Measurements from ENCODE around the gene SPRY4. TPM values are rescaled to one million over a fixed set of nuclear protein-coding genes. Genes with fewer than 3 reads are reported as not detected.

SPRY4 gene, protein sequence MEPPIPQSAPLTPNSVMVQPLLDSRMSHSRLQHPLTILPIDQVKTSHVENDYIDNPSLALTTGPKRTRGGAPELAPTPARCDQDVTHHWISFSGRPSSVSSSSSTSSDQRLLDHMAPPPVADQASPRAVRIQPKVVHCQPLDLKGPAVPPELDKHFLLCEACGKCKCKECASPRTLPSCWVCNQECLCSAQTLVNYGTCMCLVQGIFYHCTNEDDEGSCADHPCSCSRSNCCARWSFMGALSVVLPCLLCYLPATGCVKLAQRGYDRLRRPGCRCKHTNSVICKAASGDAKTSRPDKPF
- polyA plus RNA-seq (2013, experiment 1 of 2) = 98.3 TPM
- polyA plus RNA-seq (2013, experiment 2 of 2) = 95.2 TPM

DNA sequence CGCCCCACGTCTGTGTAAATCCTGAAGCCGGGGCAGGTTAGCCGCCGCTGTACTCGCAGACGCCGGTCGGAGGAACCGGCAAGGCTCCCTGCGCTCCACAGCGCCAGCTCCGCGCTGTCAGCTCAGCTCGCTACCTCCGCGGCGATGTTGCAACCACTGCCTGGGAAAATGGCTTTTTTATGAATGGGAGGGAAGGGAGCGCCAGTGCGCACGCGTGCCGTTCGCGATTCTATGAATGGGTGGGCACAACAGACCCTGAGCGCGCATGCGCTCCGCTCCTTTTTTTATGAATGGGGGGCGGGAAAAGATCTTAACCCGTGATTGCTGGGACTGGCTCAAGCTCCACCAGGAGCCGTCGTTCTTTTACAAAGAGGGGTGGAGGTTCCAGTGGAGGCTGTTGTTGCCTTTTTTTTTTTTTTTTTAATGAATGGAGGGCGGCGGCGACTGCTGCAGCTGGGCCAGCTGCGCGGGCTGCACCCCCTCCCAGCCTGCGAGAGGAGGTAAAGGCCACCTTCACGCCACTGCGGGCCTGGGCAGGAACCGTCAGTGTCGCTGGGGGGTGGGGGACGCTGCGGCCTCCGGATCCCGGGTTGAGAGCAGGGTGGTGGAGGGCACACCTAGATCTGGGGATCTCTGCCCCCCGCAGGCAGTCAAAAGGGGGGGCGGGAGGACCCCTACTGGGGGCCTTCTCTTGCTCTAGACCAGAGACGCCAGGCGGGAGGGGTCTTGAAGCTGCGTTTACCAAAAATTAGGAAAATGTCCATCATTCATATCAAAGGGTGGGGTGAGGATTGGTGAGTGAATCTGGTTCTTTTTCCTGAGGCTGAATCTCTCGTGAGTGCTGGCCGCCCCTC is at the start of gene SPRY4:
SPRY4 (minus strand) TSS at position 151 of the 854 bp plus-strand sequence. CDS start 9,913 bp downstream, outside the sequence.
- DNase-seq = peak; percentile 99
- Histone ChIP-seq H3K18ac (ENCODE audit: low read depth in 1 of 2, low read length in 2 of 2) (peak within 1 kb of the TSS; percentile 99 to 100), H3K79me1 (replicated peaks; ENCODE audit: low read length, poor library complexity, severe bottlenecking) (peaks cover 9% of the 10 kb centered on the region), H3K27ac (ENCODE audit: low read length, poor library complexity, severe bottlenecking) (peak within 1 kb of the TSS; percentile 99), H2AK5ac (ENCODE audit: low read length, severe bottlenecking) (no peak within 1 kb of the TSS), H3K9me3 (ENCODE audit: control insufficient read depth, low read length) (no peaks in the 10 kb centered on the region), H3K23ac (ENCODE audit: low read length in 2 of 2) (peak within 1 kb of the TSS; percentile 83 to 87), H3K36me3 (ENCODE audit: control insufficient read depth in 1 of 2, insufficient read depth in 2 of 2, low read depth in 1 of 2, low read length in 2 of 2) (no peaks in the 10 kb centered on the region), H3K14ac (ENCODE audit: low read length in 2 of 2) (peak within 1 kb of the TSS; percentile 92 to 99), H2BK120ac (ENCODE audit: low read depth, low read length) (peak within 1 kb of the TSS; percentile 98), H4K8ac (ENCODE audit: low read length) (peak within 1 kb of the TSS; percentile 98), H3K4me3 (ENCODE audit: insufficient read depth in 1 of 2, low read depth in 1 of 2, low read length in 2 of 2) (peak within 1 kb of the TSS; percentile 87 to 97), H3K9ac (ENCODE audit: low read length) (peak within 1 kb of the TSS; percentile 97), H3K27me3 (ENCODE audit: control insufficient read depth in 1 of 2, insufficient read depth in 1 of 2, low read length in 2 of 2) (no peaks in the 10 kb centered on the region), H2AFZ (ENCODE audit: low read depth, low read length) (no peak within 1 kb of the TSS), H2BK15ac (ENCODE audit: low read depth, poor library complexity, severe bottlenecking) (peak within 1 kb of the TSS; percentile 96), H3K4me2 (ENCODE audit: low read length, poor library complexity, severe bottlenecking) (peak within 1 kb of the TSS; percentile 85), H3K4me1 (ENCODE audit: control insufficient read depth, insufficient read depth, low read depth, low read length) (peaks cover 24% of the 10 kb centered on the region), H3K4ac (ENCODE audit: low read depth in 1 of 2, low read length in 2 of 2) (peak within 1 kb of the TSS; percentile 94 to 100), H2BK12ac (ENCODE audit: low read length in 2 of 2) (peak within 1 kb of the TSS; percentile 69 to 87), H2BK5ac (ENCODE audit: low read depth, low read length, poor library complexity, severe bottlenecking) (peak within 1 kb of the TSS; percentile 95), H4K91ac (ENCODE audit: low read length) (peak within 1 kb of the TSS; percentile 100)
- under 1% methylated on average over 51 of the region's 54 CpGs for WGBS

DNA sequence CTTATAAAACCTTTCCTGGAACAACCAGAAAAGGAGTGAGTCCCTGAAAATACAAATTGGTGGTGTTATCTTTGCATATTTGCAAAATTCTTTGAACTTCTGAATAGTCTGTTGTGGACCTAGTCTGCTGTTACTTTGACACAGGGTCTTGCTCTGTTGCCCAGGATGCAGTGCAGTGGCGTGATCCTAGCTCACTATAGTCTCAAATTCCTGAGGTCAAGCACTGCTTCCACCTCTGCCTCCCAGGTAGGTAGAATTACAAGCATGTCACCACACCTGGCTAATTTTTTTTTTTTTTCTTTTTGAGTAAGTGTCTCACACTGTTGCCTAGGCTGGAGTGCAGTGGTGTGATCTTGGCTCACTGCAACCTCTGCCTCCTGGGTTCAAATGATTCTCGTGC is 43.7 kb upstream of the SPRY4 start:
- Histone ChIP-seq H3K18ac (ENCODE audit: low read depth in 1 of 2, low read length in 2 of 2) (no peak overlapping the region), H3K4me3 (ENCODE audit: insufficient read depth in 1 of 2, low read depth in 1 of 2, low read length in 2 of 2) (no peak overlapping the region), H2AK5ac (ENCODE audit: low read length, severe bottlenecking) (no peak overlapping the region), H2BK120ac (ENCODE audit: low read depth, low read length) (no peak overlapping the region), H2AFZ (ENCODE audit: low read depth, low read length) (no peak overlapping the region), H3K9ac (ENCODE audit: low read length) (no peak overlapping the region), H2BK12ac (ENCODE audit: low read length in 2 of 2) (peak overlapping the region in 1 of 2 experiments; percentile 23), H3K9me3 (ENCODE audit: control insufficient read depth, low read length) (no peaks in the 10 kb centered on the region), H3K36me3 (ENCODE audit: control insufficient read depth in 1 of 2, insufficient read depth in 2 of 2, low read depth in 1 of 2, low read length in 2 of 2) (peaks cover 0 to 9% of the 10 kb centered on the region in 2 experiments), H3K27me3 (ENCODE audit: control insufficient read depth in 1 of 2, insufficient read depth in 1 of 2, low read length in 2 of 2) (no peaks in the 10 kb centered on the region), H3K4ac (ENCODE audit: low read depth in 1 of 2, low read length in 2 of 2) (no peak overlapping the region), H3K79me1 (replicated peaks; ENCODE audit: low read length, poor library complexity, severe bottlenecking) (peaks cover 3% of the 10 kb centered on the region), H2BK5ac (ENCODE audit: low read depth, low read length, poor library complexity, severe bottlenecking) (no peak overlapping the region), H3K23ac (ENCODE audit: low read length in 2 of 2) (no peak overlapping the region), H3K14ac (ENCODE audit: low read length in 2 of 2) (no peak overlapping the region), H2BK15ac (ENCODE audit: low read depth, poor library complexity, severe bottlenecking) (no peak overlapping the region), H4K8ac (ENCODE audit: low read length) (no peak overlapping the region), H3K4me1 (ENCODE audit: control insufficient read depth, insufficient read depth, low read depth, low read length) (peaks cover 5% of the 10 kb centered on the region), H3K4me2 (ENCODE audit: low read length, poor library complexity, severe bottlenecking) (no peak overlapping the region), H3K27ac (ENCODE audit: low read length, poor library complexity, severe bottlenecking) (no peak overlapping the region), H4K91ac (ENCODE audit: low read length) (no peak overlapping the region)
- DNase-seq = no peak
- 100% methylated on average over 2 of the region's 2 CpGs for WGBS

DNA sequence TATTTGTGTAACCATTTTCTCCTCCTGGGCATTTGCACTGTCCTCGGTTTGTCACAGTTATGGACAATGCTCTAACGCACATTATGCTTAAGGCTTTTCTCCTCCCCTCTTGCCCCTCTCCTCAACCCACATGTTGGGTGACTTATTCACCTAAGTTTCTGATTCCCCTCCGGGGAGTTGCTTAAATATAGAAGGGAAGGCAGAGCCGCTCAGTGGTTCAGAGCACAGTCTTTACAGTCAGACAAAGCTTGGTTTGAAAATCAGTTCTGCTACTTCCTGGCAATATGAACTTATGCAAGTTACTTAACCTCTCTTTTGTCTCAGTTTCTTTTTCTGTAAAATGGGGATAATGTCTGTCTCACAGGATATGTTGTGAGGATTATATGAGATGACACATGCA is 41.2 kb upstream of the SPRY4 start:
- DNase-seq = no peak
- Histone ChIP-seq H4K8ac (ENCODE audit: low read length) (peak overlapping the region; percentile 61), H3K4me2 (ENCODE audit: low read length, poor library complexity, severe bottlenecking) (no peak overlapping the region), H3K27ac (ENCODE audit: low read length, poor library complexity, severe bottlenecking) (no peak overlapping the region), H3K4me1 (ENCODE audit: control insufficient read depth, insufficient read depth, low read depth, low read length) (peaks cover 7% of the 10 kb centered on the region), H2AK5ac (ENCODE audit: low read length, severe bottlenecking) (no peak overlapping the region), H3K79me1 (replicated peaks; ENCODE audit: low read length, poor library complexity, severe bottlenecking) (peaks cover 3% of the 10 kb centered on the region), H3K9me3 (ENCODE audit: control insufficient read depth, low read length) (no peaks in the 10 kb centered on the region), H3K27me3 (ENCODE audit: control insufficient read depth in 1 of 2, insufficient read depth in 1 of 2, low read length in 2 of 2) (no peaks in the 10 kb centered on the region), H3K18ac (ENCODE audit: low read depth in 1 of 2, low read length in 2 of 2) (peak overlapping the region; percentile 47 to 72), H2BK120ac (ENCODE audit: low read depth, low read length) (no peak overlapping the region), H4K91ac (ENCODE audit: low read length) (no peak overlapping the region), H2BK15ac (ENCODE audit: low read depth, poor library complexity, severe bottlenecking) (no peak overlapping the region), H3K14ac (ENCODE audit: low read length in 2 of 2) (no peak overlapping the region), H3K4ac (ENCODE audit: low read depth in 1 of 2, low read length in 2 of 2) (no peak overlapping the region), H2BK12ac (ENCODE audit: low read length in 2 of 2) (peak overlapping the region; percentile 42 to 45), H3K36me3 (ENCODE audit: control insufficient read depth in 1 of 2, insufficient read depth in 2 of 2, low read depth in 1 of 2, low read length in 2 of 2) (peaks cover 0 to 9% of the 10 kb centered on the region in 2 experiments), H3K4me3 (ENCODE audit: insufficient read depth in 1 of 2, low read depth in 1 of 2, low read length in 2 of 2) (no peak overlapping the region), H3K9ac (ENCODE audit: low read length) (no peak overlapping the region), H3K23ac (ENCODE audit: low read length in 2 of 2) (no peak overlapping the region), H2BK5ac (ENCODE audit: low read depth, low read length, poor library complexity, severe bottlenecking) (no peak overlapping the region), H2AFZ (ENCODE audit: low read depth, low read length) (no peak overlapping the region)
- 96% methylated on average over 4 of the region's 4 CpGs for WGBS
